ENCODE results near the gene PFDN4.
"Not testable (repeated sequence)": the region's sequence is repeated elsewhere in the genome, so short reads cannot be mapped to it uniquely, and the experiment has no call there.

Gene PFDN4

DNA sequence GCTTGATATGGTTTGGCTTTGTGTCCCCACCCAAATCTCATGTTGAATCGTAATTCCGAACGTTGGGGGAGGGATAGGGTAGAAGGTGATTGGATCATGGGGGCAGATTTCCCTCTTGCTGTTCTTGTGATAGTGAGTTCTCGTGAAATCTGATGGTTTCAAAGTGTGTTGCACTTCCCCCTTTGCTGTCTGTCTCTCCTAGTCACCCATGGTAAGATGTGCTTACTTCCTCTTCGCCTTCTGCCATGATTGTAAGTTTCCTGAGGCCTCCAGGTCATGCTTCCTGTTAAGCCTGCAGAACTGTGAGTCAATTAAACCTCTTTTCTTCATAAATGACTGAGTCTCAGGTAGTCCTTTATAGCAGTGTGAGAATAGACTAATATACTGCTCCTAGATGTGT lies 19.9 kb downstream of the PFDN4 start:
- peak in 1 of 3 donors; percentile 25 for DNase-seq

DNA sequence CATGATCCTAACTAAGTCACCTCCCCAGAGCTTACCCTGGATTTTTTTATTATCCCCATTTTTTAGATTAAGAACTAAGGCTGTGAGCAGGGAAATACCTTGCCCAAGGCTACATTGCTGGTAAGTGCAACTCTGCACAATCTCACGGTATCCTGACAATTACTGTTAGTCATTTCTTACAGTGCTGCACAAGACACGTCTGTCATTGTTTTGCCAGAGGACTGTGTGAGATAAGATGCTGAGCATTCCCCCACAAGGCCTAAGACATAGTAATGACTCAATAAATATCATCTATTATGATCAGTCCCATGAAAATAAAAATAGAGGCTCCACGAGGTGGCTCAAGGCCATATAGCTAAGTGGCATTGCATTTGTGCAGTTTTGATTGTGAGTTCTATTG lies 21.0 kb downstream of the PFDN4 start:
- DNase-seq, result no peak

DNA sequence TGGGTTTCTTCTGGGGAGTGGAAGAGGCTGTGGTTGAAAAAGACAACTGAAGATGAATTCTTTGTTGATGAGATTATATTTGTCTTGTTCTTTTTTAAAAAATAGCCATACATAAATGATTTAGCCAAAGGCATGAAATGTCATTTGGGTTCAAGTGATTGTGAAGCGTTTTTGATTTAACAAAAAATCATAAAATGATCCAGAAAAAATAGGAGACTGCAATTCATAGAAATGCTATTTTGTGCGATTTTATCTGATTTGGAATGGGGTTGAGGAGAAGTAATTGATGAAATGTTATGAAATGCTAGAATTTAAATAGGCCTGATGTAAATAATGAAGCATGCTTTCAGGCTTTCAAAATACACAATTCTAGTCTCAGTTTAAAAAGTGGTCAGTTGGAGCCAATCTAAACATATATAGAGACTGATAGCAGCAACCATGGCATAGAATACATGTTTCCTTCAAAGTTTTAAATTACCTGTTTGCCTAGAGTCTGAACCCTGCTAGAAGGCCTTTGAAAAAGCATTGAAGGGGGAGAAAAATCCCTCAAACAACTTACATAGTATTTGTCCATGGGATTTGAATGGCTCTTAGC lies 21.8 kb downstream of the PFDN4 start:
- no peak for DNase-seq

DNA sequence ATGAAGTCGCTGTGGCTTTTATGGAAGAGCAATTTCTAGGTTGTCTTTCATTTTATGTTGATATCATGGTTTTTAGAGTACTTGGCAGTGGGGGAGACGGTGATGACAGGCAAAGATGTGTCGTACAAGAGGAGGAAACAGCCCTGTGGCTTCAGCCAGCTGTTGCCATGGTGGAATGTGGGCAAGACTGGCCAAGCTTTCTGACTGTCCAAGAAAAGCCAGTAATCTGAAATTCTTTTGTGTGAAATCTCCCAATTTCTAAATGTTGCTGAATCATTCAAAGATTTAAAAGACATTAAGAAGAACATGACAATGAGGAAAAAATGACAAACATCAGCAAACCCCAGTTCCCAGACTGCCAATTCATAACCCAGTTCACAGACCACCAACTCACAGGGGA lies 23.1 kb downstream of the PFDN4 start:
- no peak for DNase-seq

DNA sequence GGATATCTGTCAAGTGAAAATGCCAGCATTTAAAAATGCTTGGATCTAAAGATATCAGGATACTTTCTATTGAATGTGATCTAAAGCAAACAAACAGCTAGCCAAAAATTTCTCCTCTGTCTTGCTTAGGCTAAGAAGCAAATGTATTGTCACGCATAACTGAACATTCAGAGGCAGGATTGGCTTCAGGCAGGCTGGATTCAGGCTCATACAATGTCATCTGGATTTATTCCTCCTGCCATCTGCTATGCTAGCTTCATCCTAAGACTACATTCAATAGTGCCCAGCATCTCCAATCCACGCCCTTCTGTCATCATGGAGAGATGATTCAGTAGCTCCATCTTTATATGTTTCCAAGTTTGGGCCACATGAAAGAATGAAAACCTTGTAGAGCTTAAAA lies 27.1 kb downstream of the PFDN4 start:
- peak in 1 of 3 donors; percentile 6 for DNase-seq

DNA sequence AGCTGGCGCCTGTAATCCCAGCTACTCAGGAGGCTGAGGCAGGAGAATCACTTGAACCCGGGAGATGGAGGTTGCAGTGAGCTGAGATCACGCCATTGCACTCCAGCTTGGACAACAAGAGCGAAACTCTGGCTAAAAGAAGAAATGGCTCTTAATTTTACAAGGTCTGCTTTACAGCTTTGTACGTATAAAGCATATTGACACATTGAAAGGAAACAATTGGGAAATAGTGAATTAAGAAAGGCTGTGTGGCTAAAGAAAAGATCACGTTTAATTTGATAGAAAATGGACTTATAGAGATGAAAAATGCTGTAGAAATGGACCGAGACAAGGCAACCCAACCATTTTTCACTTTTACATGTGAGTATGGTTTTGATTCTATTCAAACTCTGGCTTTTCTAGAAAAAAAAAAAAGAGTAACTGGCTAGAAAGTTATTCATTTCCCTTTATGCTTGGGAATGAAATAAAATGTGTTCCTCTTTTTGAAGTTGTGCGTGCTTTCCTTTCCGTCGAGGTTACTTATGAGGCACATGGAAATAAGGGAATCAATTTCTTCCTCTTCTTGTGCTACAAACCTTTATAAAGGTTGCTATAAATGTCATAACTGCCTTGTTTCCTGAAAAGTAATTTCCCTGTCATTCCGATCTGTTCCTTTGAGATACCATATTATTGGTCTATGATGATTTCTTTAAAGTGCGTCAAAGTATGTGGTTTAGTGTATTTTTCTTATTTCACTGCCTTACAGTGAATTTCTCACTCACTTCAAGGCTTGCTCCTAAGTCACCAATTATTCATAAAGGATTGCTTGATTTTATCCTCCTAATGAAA lies 29.4 kb downstream of the PFDN4 start:
- DNase-seq, result peak; percentile 21 to 70 (median 69)

DNA sequence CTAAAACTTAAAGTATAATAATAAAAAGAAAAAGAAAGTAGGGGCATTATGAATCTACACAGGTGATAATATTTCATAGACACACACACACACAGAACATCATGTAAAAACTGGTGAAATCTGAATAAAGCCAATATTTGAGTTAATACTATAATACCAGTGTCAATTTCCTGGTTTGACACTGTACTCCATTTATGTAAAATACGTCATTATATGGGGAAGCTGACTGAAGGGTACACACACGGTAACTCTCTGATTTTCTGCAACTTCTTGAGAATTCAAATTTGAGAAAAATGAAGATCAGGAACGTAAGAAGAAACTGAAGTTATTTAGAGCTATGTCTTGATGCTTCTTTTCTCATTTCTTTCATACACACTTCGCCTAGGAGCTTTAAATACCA lies 36.2 kb downstream of the PFDN4 start:
- no peak for DNase-seq

DNA sequence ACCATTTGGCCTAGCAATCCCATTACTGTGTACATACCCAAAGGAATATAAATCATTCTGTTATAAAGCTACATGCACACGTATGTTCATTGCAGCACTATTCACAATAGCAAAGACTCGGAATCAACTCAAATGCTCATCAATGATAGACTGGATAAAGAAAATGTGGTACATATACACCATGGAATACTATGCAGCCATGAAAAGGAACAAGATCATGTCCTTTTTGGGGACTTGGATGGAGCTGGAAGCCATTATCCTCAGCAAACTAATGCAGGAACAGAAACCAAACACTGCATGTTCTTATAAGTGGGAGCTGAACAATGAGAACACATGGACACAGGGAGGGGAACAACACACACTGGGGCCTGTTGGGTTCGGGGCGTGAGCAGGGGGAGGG lies 40.8 kb downstream of the PFDN4 start:
- not testable (repeated sequence) for DNase-seq

DNA sequence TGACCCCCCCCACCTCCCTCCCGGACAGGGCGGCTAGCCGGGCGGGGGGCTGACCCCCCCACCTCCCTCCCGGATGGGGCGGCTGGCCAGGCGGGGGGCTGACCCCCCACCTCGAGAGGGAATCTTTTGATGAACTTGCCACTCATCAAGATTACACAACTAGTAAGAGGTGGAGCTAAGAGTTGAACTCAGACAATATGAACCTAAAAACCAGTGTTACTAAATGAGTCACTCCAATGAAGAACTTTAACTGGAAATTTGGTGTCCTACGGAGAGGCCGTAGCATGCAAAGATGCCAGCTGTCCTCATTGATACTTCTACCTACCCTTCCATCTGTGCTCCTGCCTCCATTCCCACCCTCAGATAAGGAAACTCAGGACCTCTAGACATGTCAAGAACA lies 42.8 kb downstream of the PFDN4 start:
- peak in 1 of 3 donors; percentile 11 for DNase-seq

DNA sequence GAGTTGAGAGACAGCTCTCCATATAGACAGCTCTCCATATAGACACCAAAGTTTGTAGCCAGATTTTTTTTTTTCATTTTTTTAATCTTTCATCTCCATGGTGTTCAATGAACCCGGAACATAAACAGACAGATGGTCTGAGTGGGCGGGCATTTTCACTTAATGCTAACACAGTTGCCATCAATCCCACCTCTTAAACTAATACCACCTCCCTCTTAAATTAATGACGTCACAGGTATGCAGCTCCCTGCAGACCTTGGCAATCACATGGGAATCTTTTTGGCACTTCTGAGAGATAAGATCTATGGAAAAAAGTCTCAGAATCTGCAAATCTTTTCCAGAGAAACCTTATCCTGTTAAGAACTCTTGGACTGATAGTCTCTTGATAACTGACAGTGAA lies 43.2 kb downstream of the PFDN4 start:
- DNase-seq, result peak in 1 of 3 donors; percentile 0

DNA sequence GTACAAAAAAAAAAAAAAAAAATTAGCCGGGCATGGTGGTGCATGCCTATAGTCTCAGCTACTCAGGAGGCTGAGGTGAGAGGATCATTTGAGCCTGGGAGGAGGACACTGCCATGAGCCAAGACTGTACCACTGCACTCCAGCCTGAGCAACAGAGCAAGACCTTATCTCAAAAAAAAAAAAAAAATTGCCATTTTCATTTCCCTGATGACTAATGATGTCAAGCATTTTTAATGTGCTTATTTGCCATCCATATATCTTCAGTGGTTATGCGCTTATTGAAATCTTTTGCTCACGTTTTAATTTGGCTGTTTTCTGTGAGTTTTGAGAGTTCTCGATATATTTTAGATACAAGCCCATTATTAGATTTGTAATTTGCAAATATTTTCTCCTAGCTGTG lies 46.7 kb downstream of the PFDN4 start:
- DNase-seq, result no peak

DNA sequence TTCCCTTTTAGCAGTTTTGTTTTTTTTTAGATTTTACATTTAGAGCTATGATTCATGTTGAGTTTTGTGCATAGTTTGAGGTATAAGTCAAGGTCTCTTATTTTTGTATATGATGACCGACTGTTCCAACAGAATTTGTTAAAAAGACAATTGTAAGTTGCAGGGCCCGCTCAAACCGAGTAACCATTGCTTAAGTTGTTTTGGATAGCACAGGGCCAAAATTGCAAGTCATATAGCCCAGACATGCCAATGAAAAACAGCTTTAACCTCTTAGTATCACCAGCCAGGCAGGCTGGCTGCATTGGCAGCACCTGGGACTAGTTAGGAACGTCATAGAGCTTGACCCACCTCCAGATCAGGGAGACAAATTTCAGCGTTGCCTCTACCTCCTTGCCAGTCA lies 47.3 kb downstream of the PFDN4 start:
- DNase-seq, result no peak

DNA sequence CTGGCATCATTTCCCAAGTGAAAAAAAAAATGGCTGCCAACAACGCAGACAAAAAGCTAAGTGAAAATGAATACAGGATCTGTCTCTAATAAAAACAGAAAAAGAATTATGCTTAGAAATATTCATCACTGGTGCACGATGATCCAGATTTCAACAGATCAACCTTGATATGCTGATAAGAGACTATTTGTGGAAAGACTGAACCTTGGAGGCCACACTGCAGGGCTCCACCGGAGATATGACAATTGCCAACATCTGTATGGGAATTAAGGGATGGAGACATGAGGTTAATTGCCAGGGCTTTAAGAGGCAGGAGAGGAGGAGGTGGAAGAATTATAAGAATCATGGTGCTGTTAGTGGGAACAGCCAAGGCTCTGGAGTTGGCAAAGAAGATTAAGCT lies 48.3 kb downstream of the PFDN4 start:
- DNase-seq, result no peak

DNA sequence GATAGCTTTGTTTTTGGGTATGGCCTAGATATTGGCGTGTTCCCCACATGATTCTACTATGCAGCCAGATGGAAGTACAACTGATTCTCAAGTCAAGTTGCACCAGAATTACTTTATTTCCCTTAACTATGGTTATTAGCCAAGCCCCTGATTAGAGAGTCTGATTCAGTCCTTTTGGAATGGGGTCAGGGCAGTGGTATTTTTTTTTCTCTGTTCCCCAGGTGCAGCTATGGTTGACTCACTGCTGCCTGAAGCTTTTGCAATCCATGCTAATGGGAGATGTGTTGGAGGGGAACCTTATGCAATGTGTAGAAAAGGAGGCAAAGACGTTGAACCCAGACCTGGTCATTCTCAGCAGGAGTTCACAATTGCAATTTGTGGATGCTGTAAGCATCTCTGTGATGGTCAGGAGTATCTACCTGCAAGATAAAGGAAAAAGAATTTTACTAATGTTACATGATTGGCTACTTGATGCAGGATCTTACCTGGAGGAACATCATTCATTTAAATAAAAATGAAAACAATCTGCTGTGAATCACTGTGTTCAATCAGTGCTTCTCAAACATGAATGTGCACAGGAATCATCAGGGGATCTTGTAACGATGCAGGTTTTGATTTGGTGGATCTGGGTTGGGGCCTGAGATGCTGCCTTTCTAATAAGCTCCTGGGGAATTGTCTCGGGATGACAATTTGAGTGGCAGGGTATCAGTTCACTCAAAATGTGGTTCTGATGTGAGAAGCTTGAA lies 49.4 kb downstream of the PFDN4 start:
- no peak for DNase-seq

DNA sequence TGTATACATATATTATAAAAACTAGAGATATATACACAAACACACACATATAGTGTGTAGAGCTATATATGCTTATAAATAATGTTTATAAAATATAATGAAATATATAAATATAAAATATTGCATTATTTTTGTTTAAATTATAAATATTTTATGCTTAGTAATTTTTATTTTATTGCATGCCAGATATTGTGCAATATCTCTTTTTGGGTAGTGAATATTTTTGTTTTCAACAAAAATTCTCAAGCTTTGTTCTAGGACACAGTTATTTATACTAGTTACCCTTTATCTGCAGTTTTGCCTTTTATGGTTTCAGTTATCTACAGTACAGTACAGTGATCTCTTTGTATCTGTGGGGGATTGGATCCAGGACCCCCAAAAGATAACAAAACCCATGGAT lies 52.2 kb downstream of the PFDN4 start:
- DNase-seq, result no peak

DNA sequence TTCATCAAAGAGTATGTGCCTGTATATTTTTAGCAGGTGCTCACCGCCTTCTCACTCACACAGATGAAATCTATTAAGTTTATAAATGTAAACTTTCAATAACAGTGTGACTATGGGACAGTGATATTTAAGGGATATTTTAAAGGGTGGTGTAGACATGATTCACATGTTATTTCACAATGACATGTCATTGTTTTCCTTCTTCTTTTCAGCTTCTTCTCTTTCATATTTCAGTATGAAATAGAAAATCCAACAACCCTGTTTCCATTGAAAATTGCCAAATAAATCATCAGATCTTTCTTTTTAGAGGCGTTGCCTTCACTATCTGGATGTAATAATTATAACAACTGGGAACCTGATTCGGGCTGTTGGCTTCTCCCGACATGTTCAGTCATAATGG lies 54.8 kb downstream of the PFDN4 start:
- DNase-seq, result peak in 2 of 3 donors; percentile 35 to 53

DNA sequence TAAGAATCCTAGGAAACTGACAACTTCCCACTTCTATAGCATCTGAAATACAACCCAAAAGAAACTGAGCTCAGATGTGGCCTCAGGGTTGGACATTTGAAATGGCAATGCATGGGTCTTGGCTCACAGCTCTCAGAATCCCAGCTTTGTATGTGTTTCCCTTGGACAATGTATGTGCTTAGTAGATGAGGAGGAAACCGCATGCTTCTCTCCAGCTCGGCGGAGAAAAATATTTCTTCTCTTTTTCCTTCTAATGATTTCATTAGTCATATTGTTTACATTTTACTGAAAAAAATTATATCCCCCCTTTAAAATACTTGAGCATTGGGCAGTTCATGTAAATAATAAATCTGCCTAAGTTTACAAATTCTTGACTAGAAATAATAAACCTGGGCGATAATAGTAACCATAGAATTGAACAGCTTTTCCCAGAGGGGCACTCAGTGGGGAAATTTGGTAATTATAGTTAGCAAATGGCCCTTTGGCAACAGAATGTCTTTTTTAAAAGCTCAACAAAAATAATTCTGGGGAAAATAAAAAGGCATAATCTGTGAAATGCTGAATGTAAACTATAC lies 55.3 kb downstream of the PFDN4 start:
- DNase-seq, result no peak

DNA sequence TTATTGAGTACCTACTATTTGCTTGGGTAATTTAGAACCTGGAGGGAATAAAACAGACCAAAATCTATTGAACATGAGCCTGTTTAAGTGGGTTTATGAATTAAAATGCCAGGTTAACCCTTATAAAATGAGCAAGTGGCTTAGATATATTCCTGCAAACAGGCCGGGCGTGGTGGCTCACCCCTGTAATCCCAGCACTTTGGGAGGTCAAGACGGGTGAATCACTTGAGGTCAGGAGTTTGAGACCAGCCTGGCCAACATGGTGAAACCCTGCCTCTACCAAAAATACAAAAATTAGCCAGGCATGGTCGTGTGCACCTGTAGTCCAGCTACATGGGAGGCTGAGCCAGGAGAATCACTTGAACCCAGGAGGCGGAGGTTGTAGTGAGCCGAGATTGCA lies 57.9 kb downstream of the PFDN4 start:
- not testable (repeated sequence) for DNase-seq

DNA sequence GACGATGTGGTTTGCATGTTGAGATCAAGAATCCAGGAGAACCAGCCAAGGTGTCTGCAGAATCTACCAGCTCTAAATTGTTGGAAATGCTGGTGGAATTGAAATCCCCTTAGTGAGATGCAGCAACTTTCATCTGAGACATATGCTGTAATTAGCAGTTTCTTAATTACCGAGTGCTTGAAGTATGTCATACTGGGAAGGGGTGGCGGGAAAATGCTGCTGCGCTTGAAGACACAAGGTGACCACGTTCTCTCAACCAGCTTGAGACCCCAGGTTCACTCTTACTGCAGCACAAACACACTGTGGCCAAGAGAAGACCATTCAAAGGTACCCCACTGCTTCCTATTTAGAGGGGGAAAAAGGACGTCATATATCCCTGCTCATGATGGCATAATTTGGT lies 59.0 kb downstream of the PFDN4 start:
- no peak for DNase-seq

DNA sequence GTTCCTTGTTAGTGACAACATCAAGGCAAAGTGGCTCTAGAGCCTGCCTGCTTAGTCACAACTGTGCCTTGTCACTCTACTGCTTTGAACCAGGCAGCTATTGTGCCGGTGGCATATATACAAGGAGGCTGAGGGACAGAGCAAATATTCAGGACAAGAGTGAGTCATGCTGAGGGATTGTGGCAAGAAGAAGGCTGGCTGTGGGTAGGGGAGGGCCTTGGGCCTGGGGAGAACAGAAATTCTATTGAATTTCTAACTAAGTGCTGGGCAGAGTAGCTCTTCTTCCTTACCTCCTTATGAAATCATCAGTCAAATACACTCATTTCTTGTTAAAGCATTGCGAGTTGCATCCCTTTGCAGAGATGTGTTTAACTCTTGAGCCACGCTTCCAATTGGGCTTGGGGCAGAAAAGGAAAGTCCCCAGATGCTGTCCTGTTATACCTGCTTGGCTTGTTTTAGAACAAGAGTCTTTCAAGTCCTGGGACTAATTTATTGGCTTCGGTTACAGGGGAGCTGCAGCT lies 59.7 kb downstream of the PFDN4 start:
- no peak for DNase-seq

DNA sequence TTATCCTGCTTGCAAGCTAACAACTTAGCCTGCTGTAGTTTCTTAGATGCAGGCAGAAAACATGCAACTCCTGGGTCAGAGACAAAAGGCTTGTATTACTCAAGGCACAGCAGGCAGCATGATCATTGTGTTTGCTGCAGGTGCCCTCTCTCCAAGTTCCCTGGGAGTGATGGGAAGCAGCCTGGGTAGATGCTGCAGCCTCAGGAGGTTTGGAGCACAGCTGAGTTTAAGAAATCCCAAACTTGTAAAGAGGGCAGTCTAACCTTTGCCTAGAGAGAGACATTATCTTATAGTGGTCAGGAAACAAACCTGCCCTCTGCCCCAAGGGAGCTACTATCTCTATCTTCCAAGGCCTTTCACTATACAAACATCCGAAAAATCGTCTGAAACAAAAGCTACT lies 61.1 kb downstream of the PFDN4 start:
- DNase-seq, result no peak

All from suppressor macrophage treated with lipopolysaccharide for 1 hour (primary cell).